HL-60 (cell line): ENCODE results near the gene SVBP.

Source experiments
- DNase-seq, 2 experiments: peaks; one replicate each; pipeline ENCODE4 v3.0.0-alpha.2; 2010 to 2020; ENCODE audit warnings: low read depth in 1 of 2, low spot score in 1 of 2
- H3K27ac ChIP-seq: fragments of 250-450 bp; sonication (Bioruptor Pico); replicated peaks from 2 replicates; pipeline ENCODE4 v1.5.1; 2020; ENCODE audit warnings: mild to moderate bottlenecking, moderate library complexity
- H3K27me3 ChIP-seq: fragments of 250-450 bp; sonication (Bioruptor Pico); 2 replicates; pipeline ENCODE4 v1.5.1; 2021; ENCODE audit warnings: mild to moderate bottlenecking, moderate library complexity; ENCODE audit not compliant: insufficient read depth, poor library complexity, severe bottlenecking
- H3K4me3 ChIP-seq: replicated peaks from 2 replicates; pipeline ENCODE4 v1.5.1; 2011; ENCODE audit warnings: mild to moderate bottlenecking, control low read depth, low read length; ENCODE audit not compliant: insufficient read depth
- CTCF ChIP-seq: IDR thresholded peaks from one replicate; pipeline ENCODE4 v1.5.1; 2011; ENCODE audit warnings: low read length, control low read depth, inconsistent platforms; ENCODE audit not compliant: insufficient read depth
- GABPA ChIP-seq: IDR thresholded peaks from 2 replicates; pipeline ENCODE4 v1.6.1; 2012; ENCODE audit warnings: low read depth
- POLR2AphosphoS5 ChIP-seq: IDR thresholded peaks from 2 replicates; pipeline ENCODE4 v1.6.1; 2012; ENCODE audit warnings: low read depth
- REST ChIP-seq: IDR thresholded peaks from 2 replicates; pipeline ENCODE4 v1.6.1; 2012; ENCODE audit warnings: low read depth; ENCODE audit not compliant: insufficient replicate concordance
- SPI1 ChIP-seq: IDR thresholded peaks from 2 replicates; pipeline ENCODE4 v1.6.1; 2012; ENCODE audit warnings: low read depth, mild to moderate bottlenecking, borderline replicate concordance

SVBP gene

GRCh38 chr1:42841010-42841409, 23.8 kb upstream of the SVBP start:
- TF ChIP-seq REST (no peak), SPI1 (no peak), GABPA (no peak), CTCF (no peak), POLR2AphosphoS5 (no peak)
- H3K27me3 ChIP-seq: no peaks in the 10 kb centered on the region
- no peak for DNase-seq
- no peak overlapping the region for H3K4me3 ChIP-seq
- H3K27ac ChIP-seq: no peak overlapping the region

- DNase-seq: no peak
- H3K27ac ChIP-seq: no peak overlapping the region
- no peak overlapping the region for H3K4me3 ChIP-seq
- H3K27me3 ChIP-seq: no peaks in the 10 kb centered on the region
- no peak for TF ChIP-seq CTCF
- TF ChIP-seq POLR2AphosphoS5: no peak
- no peak for TF ChIP-seq SPI1
- no peak for TF ChIP-seq GABPA
- no peak for TF ChIP-seq REST
These were observed 21.4 kb upstream of the SVBP start for GRCh38 chr1:42838482-42839190.

- Histone ChIP-seq H3K4me3 (no peak overlapping the region), H3K27me3 (no peaks in the 10 kb centered on the region), H3K27ac (no peak overlapping the region)
- no peak for DNase-seq
- TF ChIP-seq REST (no peak), GABPA (no peak), SPI1 (no peak), CTCF (no peak), POLR2AphosphoS5 (no peak)
These were observed 20.5 kb upstream of the SVBP start for GRCh38 chr1:42837709-42838108.
